GM18870 (cell line): ENCODE data around the gene RSF1.
"Not testable (repeated sequence)": the region's sequence is repeated elsewhere in the genome, so short reads cannot be mapped to it uniquely, and the experiment has no call there.

Source experiments
- ATAC-seq: cut with Tn5 transposase; IDR thresholded peaks from one replicate; pipeline ENCODE4 v1.9.1; 2021; ENCODE audit warnings: moderate library complexity; ENCODE audit not compliant: unreplicated experiment

Gene RSF1

GRCh38 chr11:77820565-77821348 lies at the start of gene RSF1, which contains the start of gene AAMDC:
Gene RSF1 (minus strand): TSS chr11:77820722. CDS start chr11:77820714, 8 bp downstream.
Gene AAMDC (plus strand): TSS chr11:77821144. CDS start chr11:77842497, 21,353 bp downstream.
- peak; percentile 75 for ATAC-seq

DNA sequence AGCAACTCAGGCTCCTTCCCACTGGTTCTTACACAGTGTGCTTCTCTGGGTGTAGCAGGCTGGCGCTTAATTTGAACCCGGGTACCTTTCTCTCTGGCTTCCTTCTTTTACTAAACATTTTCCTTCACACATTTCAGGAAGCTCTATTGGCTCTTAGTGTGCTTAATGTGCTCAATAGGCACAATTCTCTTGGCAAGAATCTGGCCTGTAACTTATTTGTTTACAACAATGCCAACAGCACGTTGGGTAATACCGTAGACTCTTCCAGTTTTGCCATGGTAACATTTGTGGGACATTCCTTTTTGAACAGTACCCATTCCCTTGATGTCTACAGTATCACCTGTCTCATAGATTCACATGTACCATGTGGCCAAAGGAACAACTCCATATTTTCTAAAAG lies 48.2 kb upstream of the RSF1 start:
- no peak for ATAC-seq

- ATAC-seq, result no peak
Observed at GRCh38 chr11:77866336-77866735, 45.8 kb upstream of the RSF1 start.

- no peak for ATAC-seq
Observed at GRCh38 chr11:77865805-77866204, 45.3 kb upstream of the RSF1 start.

DNA sequence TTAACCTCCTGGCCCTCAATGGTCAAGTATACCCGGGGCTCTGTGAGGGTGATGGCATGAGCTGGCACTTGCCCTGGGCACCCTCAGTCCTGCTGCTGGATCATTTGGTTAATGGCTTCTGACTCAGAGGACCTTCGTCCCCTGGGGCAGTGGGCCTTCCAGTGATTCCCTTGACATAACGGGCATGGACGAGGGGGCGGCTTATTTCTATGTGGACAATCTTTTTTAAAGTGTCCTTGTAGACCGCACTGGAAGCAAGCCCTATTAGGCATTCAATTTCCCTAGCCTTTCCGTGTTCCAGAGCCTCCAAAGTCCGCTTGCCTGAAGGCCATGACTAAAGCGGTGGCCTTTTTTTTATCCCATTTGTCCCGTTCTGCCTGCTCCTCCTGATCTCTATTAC lies 40.9 kb upstream of the RSF1 start:
- ATAC-seq, result not testable (repeated sequence)

DNA sequence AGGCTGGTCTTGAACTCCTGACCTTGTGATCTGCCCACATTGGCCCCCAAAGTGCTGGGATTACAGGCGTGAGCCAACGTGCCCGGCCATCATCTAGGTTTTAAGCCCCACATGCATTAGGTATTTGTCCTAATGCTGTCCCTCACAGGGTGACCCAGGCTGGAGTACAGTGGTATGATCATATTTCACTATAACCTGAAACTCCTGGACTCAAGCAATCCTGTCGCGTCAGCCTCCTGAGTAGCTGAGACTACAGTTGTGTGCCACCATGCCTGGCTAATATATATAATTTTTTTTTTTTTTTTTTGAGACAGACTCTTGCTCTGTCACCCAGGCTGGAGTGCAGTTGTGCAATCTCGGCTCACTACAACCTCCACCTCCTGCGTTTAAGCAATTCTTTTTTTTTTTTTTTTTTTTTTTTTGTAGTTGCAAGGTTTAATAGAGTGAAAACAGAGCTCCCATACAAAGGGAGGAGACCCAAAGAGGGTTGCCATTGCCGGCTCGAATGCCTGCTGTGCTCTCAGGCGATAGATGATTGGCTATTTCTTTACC lies 37.5 kb upstream of the RSF1 start:
- ATAC-seq, result not testable (repeated sequence)

DNA sequence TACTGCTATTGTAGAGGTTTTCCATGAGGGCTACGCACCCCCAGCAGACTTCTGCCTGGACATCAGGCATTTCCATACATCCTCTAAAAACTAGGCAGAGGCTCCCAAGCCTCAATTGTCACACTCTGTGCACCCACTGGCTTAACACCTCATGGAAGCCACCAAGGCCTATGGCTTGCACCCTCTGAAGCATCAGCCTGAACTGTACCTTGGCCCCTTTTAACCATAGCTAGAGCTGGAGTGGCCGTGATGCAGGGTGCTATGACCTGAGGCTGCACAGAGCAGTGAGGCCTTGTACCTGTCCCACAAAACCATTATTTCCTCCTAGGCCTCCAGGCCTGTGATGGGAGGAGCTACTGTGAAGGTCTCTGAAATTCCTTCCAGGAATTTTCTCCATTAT lies 34.3 kb upstream of the RSF1 start:
- ATAC-seq, result no peak

DNA sequence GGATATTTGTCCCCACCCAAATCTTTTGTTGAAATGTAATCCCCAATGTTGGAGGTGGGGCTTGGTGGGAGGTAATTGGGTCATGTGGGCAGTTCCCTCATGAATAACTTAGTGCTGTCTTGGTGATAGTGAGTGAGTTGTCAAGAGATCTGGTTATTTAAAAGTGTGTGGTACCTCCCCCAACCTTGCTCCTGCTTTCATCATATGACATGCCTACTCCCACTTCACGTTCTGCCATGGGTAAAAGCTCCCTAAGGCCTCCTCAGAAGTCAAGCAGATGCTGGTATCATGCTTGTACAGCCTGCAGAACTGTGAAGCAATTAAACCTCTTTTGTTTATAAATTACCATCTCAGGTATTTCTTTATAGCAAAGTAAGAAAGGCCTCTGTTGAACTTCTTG lies 31.0 kb upstream of the RSF1 start:
- ATAC-seq, result no peak

DNA sequence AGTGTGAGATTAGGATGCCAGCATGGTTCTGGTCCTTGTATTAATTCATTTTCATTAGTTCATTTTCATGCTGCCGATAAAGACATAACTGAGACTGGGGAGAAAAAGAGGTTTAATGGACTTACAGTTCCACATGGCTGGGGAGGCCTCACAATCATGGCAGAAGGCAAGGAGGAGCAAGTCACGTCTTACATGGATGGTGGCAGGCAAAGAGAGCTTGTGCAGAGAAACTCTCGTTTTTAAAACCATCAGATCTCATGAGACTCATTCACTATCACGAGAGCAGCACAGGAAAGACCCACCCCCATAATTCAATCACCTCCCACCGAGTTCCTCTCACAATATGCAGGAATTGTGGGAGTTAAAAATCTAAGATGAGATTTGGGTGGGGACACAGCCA lies 23.2 kb upstream of the RSF1 start:
- not testable (repeated sequence) for ATAC-seq

DNA sequence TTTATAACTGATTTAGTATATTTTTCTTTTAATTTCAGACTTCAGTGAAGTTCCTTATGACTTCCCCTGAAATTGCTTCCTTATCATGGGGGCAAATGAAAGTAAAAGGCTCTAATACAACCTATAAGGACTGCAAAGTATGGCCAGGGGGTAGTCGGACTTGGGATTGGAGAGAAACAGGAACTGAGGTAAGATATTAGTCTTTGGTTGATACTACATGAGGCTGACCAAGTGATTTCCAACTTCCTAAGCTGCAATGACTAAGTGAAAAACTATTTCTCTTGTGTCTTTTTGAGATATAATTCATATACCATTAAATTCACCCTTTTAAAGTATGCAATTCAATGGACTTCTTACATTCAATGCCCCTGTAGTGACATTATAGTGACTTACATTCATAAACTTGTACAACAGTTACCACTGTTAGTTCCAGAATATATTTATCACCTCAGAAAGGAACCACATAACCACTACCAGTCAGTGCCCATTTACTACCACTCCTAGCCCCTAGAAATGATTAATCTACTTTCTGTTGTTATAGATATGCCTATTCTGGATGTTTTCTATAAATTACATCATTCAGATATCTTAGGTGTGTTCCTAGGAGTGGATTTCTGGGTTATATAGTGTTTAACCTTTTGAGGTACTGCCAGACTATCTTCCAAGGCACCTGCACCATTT lies 22.1 kb upstream of the RSF1 start:
- no peak for ATAC-seq

GRCh38 chr11:77833302-77833701 lies 12.8 kb upstream of the RSF1 start:
- no peak for ATAC-seq

DNA sequence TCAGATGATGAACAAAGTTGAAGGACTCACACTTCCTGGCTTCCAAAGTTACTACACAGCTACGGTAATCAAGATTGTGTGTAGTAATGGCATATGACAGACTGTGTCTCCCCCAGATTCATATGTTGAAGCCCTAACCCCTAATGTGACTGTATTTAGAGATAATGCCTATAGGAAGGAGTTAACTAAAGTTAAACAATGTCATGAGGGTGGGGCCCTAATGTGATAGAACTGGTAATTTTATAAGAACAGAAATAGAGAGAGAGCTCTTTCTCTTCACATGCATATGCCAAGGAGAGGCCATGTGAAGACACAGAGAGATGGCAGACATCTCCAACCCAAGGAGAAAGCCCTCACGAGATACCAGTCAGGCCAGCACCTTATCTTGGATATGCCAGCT lies 8.4 kb upstream of the RSF1 start:
- ATAC-seq, result no peak

DNA sequence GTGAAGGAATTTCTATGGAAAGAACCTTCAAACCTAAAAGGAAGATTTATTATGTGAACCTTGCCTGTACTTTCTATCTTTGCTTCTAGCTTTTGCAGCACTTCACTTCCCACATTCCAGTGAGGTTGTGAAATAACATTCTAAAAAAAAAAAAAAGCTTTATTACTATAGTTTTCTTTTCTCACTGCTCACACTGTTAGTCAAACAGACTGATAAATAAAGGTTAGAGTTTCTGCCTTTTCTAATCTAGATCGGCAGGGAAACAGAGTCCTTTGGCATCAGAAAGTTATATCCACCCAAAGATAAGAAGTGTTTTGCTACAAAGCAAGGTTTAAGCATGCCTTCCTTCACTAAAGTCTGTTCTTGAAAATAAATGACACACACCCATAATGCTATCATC lies 3.3 kb upstream of the RSF1 start:
- no peak for ATAC-seq

DNA sequence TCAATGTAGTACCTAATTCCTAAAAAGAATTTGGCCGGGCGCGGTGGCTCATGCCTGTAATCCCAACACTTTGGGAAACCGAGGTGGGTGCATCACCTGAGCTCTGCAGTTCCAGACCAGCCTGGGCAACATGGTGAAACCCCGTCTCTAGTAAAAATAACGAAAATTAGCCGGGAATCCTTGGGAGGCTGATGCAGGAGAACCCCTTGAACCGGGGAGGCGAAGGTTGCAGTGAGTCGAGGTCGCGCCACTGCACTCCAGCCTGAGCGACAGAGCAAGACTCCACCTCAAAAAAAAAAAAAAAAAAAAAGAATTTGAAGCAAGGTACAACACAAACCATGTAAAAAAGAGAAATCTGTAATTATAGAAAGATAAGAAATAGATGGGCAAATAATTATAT lies 1.6 kb upstream of the RSF1 start:
- not testable (repeated sequence) for ATAC-seq

- no peak for ATAC-seq
Observed at GRCh38 chr11:77821349-77821851, 878 bp upstream of the RSF1 start.

DNA sequence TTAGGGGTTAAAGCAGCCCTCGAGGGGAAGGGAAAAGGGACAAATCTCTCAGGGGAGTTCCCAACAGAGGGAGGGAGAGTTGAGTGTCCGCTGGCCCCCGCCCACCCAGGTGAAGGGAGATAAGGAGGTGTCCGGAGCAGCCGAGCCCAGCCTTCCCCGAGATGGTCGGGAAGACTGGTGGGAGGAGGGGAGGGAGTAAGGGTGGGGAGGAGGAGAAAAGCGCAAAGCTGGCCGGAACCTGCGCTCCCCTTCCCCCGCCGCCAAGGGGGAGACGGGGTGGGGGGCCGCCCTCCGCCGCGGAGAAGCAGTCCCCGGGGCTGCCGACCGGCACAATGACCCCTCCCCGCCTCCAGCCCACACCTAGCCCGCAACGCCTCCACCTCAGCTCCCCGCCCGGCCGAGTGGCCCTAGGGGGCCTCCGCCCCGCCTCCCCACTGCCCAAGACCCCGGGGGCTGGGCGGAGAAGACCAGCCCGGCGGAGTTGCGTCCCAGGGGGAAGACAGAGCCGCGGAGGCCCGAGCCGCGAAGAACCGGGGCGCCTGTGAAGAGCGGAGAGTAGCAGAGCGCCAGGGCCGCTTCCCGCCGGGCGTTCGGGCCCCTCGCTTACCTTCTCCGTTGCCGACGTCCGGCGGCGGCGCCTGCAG lies 479 bp downstream of the RSF1 start:
- peak; percentile 8 for ATAC-seq

DNA sequence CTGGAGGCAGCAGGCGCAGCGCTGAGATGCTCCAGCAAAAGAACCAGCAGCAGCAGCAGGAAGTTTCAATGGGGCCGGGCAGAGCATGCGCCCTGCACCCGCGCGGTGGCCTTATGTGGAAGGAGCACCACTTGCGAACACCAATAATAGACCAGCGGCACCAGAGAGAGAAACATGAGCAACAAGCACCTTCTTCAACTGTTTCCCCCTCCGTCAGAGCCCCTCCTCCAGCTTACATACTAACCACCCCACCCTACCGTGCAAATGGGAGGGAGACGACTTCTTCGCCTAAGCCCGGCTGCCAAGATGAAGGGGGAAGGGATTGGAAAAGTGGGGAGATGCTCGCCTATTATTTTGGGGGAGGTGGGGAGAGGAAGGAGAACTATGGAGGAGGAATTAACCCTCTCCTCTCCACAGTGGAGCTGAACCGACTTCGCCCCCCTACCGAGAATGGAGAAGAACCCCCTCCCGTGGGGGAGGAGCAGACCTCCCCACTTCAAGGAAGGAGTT lies 1.1 kb downstream of the RSF1 start:
- peak; percentile 49 for ATAC-seq

GRCh38 chr11:77815459-77815858 lies 5.1 kb downstream of the RSF1 start:
- ATAC-seq, result no peak

GRCh38 chr11:77814848-77815247 lies 5.7 kb downstream of the RSF1 start:
- no peak for ATAC-seq

GRCh38 chr11:77813256-77813655 lies 7.3 kb downstream of the RSF1 start:
- ATAC-seq, result no peak

DNA sequence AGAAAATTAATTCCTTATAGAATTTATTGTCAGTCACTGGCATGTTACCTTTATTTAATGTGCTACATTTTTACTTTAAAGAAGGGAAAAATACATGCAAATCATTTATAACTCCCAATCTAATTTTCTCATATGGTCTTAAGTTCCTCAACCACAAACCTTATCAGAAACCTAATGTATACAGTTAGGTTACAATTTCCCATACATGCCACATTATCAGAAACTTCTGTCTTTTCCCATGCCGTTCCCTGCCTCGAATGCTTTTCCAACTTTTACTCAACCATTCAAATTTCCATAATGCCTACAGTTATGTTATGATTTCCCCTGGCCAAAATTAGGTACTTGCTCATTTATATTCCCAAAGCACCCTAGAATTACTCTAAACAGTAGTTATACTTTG lies 13.5 kb downstream of the RSF1 start:
- ATAC-seq, result no peak
